Cardiac fibroblast (primary cell): ENCODE results near the gene PPIF.

Experiments used
- DNase-seq, 2 donors: peaks; one replicate each; pipeline versions ENCODE4 v3.0.0 to v3.0.0-alpha.2; 2010; ENCODE audit warnings: low read depth in 2 of 2
- H3K4me3 ChIP-seq, 2 donors: replicated peaks in 1 of 2; 1 replicate in 1 of 2; 2 replicates in 1 of 2; pipeline ENCODE4 v1.5.1; 2011; ENCODE audit warnings: low read depth in 2 of 2, low read length in 2 of 2, mild to moderate bottlenecking in 2 of 2, moderate library complexity in 1 of 2
- TF ChIP-seq, protein P1 (sequence below): IDR thresholded peaks from one replicate; pipeline ENCODE4 v1.5.1; 2011; ENCODE audit warnings: low read depth, mild to moderate bottlenecking, low read length, inconsistent platforms

The PPIF gene

DNA sequence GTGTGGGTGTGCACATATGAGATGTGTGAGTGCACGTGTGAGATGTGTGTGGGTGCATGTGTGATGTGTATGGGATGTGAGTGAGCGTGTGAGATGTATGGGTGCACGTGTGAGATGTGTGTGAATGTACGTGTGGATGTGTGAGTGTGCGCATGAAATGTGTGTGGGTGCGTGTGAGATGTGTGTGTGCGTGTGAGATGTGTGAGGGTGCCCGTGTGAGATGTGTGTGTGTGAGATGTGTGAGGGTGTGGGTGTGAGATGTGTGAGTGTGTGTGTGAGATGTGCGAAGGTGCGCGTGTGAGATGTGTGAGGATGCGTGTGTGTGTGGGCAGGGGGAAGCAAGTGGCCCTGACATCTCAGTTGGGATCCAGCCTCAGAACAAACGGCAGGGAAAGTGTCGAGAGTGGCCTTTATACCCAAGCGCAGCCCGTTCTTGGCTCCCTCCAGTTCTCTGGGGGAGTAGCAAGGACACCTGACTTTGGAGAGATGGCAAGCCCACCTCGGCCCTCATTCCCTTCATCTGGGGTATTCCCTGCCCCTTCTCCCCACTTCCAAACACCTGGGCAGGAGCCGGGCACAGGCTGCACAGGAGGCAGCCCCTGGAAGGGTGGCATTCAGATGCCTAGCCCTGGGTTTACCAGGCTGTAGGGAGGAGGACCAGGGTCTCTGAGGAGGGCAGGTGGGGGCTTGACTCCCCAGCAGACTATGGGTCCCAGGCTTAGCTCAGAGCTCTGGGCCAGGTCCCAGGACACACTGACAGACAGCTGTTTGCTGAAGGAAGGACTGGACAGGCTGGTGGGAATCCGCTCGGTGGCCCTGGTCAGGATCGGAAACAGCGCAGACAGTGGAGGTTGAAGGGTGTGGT lies 31.6 kb downstream of the PPIF start:
- no peak for DNase-seq
- TF ChIP-seq, protein P1, sequence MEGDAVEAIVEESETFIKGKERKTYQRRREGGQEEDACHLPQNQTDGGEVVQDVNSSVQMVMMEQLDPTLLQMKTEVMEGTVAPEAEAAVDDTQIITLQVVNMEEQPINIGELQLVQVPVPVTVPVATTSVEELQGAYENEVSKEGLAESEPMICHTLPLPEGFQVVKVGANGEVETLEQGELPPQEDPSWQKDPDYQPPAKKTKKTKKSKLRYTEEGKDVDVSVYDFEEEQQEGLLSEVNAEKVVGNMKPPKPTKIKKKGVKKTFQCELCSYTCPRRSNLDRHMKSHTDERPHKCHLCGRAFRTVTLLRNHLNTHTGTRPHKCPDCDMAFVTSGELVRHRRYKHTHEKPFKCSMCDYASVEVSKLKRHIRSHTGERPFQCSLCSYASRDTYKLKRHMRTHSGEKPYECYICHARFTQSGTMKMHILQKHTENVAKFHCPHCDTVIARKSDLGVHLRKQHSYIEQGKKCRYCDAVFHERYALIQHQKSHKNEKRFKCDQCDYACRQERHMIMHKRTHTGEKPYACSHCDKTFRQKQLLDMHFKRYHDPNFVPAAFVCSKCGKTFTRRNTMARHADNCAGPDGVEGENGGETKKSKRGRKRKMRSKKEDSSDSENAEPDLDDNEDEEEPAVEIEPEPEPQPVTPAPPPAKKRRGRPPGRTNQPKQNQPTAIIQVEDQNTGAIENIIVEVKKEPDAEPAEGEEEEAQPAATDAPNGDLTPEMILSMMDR, result no peak
- no peak overlapping the region for H3K4me3 ChIP-seq

DNA sequence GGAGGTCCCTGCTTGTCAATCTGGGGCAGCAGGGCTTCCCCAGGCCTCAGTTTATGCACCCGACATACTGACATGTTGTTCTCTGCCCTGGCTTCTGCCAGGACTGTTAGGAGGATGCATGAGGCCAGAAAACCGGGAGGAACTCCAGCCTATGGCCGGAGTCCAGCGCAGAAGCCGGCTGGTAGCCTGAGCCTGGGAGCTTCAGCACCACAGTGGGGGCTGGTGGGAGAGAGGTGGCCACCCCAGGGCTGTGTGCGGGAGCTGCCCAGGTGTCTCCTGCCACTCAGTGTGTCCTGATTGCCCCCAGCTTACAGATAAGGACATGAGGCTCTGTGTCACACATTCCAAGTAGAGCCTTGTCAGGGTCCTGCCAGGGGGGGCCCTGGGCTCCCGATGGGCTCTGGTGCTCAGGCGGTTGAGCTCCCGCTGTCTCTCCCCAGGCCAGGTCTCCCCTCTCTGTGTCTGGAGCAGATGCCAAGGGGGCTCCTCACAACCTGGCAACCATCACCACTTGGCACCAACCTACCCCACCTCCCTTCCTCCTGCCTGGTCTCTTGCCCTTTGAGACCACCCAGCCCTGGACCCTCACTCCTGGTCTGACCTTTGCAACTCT lies 32.3 kb downstream of the PPIF start:
- TF ChIP-seq, protein P1, result no peak
- peak overlapping the region in 1 of 2 donors; percentile 21 for H3K4me3 ChIP-seq
- peak in 1 of 2 donors; percentile 69 for DNase-seq

DNA sequence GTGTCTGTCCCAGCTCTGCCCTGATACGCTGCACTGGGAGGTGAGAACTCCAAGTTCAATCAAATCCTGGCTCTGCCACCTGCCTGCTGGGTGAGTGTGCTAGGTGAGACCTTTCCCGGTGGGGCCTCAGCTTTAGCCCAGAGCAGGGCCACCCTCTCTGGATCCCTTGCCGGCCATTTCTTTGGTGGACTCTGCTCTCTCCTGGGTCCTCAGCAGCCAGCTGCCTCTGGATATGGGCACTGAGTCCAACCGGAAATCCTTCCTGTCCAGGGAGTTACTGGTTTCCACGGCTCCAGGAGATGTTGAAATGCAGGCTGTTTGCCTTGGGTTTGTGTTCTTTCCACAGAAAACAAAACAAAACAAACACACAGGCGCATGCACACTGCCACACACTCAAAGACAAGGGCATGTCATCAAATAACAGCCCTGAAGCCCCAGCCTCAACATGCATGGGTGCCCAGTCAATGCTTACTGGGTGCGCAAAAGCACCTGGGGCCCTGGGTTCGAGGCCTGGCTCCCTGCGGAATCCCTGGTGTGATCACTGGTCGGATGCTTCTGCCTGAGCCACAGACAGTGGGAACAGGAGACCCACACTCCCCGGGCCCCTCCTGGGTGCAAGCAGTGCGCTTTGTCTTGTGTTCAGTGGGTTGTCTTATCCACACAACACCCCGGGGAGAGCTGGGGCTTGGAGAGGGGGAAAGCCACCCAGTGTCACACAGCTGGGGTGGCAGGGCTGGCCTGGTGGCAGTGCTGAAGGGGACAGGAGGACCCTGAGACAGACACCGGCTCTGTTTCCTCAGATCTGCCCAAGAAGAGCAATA lies 33.1 kb downstream of the PPIF start:
- peak overlapping the region in 1 of 2 donors; percentile 21 for H3K4me3 ChIP-seq
- DNase-seq, result peak; percentile 90
- TF ChIP-seq, protein P1, result no peak

DNA sequence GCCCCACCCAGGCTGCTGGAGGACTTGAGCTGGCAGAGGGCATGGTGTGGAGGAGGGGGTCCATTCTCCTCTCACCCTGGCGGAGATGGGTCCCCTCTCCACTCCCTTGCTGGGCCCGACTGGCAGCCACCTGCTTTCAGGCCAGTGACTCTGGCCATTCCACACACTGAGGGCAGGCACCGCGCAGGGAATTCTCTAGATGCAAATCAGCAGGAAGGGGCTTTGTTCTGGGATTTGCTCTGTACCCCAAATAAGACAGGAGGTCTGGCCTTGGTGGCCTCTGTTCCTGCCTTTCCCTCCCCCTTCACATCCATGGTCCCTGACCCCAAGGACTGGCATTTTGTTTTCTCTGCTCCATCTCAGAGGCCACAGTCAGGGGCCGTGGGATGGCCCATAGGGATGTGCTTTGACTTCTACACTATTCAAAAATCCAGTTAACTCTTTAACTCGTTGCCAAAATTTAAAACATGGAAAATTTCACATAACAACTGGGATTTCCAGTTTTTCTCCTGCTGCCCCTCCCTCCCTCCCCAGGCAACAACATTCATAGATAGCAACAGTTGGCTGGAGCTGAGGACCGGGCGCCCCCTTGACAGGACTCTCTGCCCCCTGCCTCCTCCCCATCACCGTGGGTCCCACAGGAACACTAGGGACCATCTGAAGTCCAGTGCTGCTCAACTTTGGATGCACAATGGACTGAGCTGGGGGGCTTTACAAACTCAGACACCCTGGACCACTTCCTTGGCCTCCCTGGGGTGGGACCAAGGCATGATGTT lies 33.9 kb downstream of the PPIF start:
- TF ChIP-seq, protein P1, result no peak
- no peak overlapping the region for H3K4me3 ChIP-seq
- no peak for DNase-seq

DNA sequence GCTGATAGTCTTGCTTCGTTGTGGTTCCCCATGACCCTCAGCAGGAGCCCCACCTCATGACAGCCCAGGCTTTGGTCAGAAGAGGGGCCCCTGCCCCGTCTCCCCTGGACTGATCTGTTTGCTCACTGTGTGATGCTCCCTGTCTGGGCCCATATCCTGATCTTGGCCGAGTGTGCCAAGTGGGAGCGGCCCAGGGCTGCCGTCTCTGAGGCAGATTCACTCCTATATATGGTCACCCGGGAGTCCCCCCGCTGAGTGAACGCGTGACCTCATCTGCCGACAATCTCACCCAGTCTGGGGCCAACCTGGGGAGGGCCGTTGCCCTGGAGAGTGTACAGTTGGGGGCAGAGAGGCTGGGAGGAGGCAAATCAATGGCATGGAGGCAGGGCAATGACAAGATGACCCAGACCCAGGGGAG lies 34.5 kb downstream of the PPIF start:
- peak; percentile 89 to 91 for DNase-seq
- TF ChIP-seq, protein P1, result no peak
- no peak overlapping the region for H3K4me3 ChIP-seq

DNA sequence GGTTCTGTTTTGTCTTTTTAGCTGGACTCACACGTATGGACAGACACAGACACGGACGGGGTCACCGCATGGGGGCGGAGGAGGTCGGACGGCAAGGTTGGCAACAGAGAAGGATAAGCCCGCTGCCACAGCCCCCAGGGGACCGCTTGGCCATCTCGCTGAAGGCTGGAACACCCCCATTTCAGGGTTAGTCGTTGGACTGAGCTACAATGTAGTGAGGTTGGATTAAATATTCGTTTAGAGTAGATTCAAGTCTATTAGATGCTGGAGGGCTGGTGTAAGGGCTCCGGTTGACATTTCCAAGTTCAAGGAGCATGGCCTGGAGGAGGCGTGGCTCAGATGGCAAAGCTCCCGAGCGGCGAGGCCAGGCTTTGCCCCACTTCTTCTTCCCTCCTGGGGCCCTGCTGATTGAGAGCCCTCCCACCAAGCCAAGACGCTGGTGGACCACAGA lies 35.2 kb downstream of the PPIF start:
- TF ChIP-seq, protein P1, result no peak
- H3K4me3 ChIP-seq, result no peak overlapping the region
- DNase-seq, result no peak
